Epithelial cell of esophagus (primary cell): ENCODE measurements around the gene IFIT5.
A peak's percentile ranks its signal among the peaks of the same experiment; 100 is the strongest.

ENCODE experiments used
- DNase-seq: peaks from one replicate; pipeline ENCODE4 v3.0.0; 2010; ENCODE audit warnings: low read depth
- H3K4me3 ChIP-seq: 2 replicates; pipeline ENCODE4 v1.5.1; 2011; ENCODE audit warnings: mild to moderate bottlenecking, low read length, control low read depth
- TF ChIP-seq, protein P1 (sequence below): IDR thresholded peaks from 2 replicates; pipeline ENCODE4 v1.5.1; 2011; ENCODE audit warnings: low read depth, mild to moderate bottlenecking, low read length, control low read depth, inconsistent platforms; ENCODE audit not compliant: insufficient read depth; ENCODE audit errors: missing control alignments

IFIT5 gene

DNA sequence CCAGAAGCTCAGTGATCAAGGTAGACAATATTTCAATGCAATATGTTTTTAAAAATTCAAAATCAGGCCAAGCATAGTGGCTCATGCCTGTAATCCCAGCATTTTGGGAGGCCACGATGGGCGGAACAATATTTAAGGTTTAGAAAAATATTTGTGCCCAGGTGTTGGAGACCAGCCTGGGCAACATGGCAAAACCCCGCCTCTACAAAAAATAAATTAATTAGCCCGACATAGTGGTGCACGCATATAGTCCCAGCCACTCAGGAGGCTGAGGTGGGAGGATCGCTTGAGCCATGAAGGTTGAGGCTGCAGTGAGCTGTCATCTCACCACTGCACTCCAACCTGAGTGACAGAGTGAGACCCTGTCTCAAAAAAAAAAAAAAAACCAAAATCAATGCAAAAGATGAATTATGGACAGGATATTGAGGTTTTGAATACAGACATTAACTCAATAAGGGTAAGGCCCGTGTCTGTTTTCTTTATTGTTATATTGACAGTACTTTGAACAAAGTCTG lies 913 bp upstream of the IFIT5 start:
- no peak for DNase-seq
- TF ChIP-seq, protein P1, sequence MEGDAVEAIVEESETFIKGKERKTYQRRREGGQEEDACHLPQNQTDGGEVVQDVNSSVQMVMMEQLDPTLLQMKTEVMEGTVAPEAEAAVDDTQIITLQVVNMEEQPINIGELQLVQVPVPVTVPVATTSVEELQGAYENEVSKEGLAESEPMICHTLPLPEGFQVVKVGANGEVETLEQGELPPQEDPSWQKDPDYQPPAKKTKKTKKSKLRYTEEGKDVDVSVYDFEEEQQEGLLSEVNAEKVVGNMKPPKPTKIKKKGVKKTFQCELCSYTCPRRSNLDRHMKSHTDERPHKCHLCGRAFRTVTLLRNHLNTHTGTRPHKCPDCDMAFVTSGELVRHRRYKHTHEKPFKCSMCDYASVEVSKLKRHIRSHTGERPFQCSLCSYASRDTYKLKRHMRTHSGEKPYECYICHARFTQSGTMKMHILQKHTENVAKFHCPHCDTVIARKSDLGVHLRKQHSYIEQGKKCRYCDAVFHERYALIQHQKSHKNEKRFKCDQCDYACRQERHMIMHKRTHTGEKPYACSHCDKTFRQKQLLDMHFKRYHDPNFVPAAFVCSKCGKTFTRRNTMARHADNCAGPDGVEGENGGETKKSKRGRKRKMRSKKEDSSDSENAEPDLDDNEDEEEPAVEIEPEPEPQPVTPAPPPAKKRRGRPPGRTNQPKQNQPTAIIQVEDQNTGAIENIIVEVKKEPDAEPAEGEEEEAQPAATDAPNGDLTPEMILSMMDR: no peak
- no peak overlapping the region for H3K4me3 ChIP-seq

DNA sequence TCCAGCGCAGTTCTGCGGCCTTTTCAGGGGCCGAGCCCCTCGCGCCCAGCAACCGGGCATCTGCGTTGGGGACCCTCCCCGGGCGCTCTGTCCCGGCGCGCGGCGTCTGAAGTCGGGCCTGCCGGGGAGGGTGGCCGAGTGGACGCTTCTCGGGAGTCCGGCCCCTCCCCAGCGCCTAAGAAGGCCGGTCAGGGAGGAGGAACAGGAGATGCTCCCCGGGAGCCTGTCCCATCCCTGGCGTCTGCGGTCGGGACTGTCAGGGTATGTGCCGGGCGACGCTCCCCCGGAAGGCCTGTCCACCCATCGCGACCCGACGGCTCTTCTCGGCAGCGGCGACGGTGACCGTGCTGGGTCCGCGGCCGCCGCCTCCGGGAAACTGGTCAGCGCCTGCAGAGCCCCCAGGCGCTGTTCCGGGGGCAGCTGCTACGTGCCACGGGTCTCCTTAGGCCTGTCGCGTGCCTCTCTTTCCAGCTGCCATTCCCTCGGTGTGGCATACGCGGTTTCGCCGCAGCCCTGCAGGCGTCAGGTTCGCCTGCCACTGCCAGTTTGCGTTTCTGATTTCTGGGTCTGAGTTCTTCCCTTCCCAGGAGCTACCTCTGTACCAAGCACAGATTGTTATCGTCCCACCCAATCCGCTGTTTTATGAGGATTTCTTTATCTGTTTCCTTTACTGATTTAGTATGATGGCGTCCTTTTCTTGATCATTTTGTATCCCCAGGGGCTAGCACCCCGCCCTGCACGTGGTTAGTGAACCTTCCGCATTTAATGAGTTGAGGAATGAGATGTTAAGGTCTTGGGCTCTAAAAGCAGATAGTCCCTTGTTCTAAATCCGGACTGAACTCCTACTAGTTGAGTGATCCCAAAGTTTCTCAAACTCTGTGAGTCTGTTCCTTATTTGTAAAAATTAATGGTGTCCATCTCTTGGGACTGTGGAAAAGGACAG lies 782 bp downstream of the IFIT5 start:
- DNase-seq: peak; percentile 33
- TF ChIP-seq, protein P1: no peak
- peak overlapping the region; percentile 72 for H3K4me3 ChIP-seq

DNA sequence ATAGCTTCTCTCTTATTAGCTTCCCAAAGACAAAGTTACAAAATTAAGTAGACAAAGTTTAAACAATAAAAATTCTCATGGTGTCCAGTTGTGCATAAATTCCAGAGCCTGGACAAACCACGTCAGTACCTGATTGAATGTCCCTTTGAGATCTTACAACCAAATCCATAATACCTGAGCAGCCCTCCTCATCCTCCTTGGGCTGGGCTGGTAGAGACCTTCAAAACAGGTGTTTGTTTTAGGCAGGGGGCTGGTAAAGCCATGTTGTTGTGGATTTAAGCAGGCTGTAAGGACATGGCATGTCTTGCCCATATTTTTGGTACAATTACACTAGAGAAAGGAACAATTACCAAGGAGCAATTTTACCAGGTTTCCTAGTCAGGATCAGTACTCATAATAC lies 2.1 kb downstream of the IFIT5 start:
- TF ChIP-seq, protein P1: no peak
- H3K4me3 ChIP-seq: no peak overlapping the region
- DNase-seq: no peak

DNA sequence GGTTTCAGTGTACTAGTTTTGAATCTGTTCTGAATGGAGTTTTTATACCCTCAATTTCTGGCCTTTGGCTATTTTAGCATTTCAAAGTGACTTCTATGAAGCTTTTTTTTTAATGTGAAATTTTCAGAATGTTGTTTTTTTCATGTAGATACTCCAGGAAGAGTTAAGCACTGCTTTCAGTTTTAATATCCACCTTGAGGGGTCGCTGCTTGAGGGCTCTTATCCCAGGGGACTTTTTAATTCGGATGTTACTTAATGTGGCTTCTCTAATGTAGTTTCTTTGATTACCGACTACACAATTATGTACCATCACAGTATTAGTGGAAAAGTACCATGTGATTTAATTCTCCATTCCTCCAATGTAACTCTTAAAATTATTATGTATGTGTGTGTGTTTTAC lies 5.2 kb downstream of the IFIT5 start:
- H3K4me3 ChIP-seq: no peak overlapping the region
- peak; percentile 11 for DNase-seq
- TF ChIP-seq, protein P1: peak; percentile 30

DNA sequence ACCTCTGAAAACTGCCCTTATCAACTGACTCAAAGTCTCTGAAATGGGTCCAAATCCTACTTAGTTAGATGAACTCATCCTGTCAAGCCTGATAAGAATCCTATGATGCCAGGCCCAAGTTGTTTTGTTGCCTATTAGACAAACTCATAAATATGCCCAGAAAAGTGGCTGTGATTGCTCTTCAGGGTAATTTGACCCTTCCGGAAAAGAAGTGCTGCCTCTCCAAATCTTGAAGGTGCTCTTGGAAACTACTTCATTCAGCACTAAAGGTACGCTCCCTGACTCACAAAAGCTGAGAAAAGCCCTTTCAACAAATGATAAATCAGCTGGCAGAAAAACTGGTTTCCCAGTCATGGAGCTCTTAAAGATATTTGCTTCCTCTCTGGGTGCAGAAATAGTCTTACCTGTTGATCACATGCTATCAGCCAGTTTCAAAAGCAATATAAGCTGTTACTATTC lies 6.7 kb downstream of the IFIT5 start:
- peak; percentile 90 for DNase-seq
- no peak overlapping the region for H3K4me3 ChIP-seq
- TF ChIP-seq, protein P1: no peak

DNA sequence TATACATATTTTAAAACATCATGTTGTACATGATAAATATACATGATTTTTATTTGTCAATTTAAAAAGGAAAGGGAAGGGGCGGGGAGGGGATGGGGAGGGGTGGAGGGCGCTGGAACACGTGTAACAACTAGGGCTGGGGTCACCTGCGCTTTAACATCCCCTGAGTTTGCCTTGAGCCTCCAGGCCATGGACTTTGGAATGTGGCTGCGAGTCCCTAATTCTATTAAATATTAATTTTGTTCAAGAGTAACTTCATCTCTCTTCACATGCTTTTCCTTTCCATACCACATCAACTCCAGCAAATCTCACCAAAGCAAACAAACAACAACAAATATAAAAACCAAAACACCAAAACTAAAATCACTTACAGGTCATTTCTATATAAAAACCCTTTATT lies 10.6 kb downstream of the IFIT5 start:
- no peak overlapping the region for H3K4me3 ChIP-seq
- DNase-seq: no peak
- TF ChIP-seq, protein P1: no peak
